Measurements from ENCODE around the gene SYNDIG1L.
"Not testable (repeated sequence)": the region's sequence is repeated elsewhere in the genome, so short reads cannot be mapped to it uniquely, and the experiment has no call there.

DNA sequence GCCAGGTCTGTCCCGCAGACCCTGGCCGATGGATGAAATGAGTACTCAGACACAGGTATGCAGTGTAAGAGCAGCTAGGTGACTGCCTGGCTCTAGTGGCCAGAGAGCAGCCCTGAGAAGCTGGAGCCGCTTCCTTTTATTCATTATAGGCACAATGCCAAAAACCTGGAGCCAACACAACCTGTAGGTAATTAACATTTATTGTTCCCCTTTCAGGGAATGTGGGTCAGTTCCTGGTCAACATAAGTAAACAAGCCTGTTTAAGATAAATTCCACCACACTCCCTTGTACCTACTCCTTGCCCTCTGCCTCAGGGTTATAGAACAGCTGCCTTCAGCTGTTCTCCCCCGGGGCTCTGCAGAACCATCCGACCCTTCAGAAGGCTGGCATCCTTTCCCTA, 28.4 kb upstream of the SYNDIG1L start:
- not testable (repeated sequence) for TF ChIP-seq CTCF, POLR2A (IDR thresholded peaks at IDR 0.05)

All from testis (tissue), 2 donors.